H1 (cell line): ENCODE results near the gene HTD2. TPM values are rescaled to one million over a fixed set of nuclear protein-coding genes. Genes with fewer than 3 reads are reported as not detected.

Experiments
- BACH1 ChIP-seq: IDR thresholded peaks from 2 replicates; pipeline ENCODE4 v1.6.1; 2012; ENCODE audit warnings: low read length, improper control_type of control experiment
- CREB1 ChIP-seq: IDR thresholded peaks from 2 replicates; pipeline ENCODE4 v1.6.1; 2012; ENCODE audit warnings: inconsistent platforms
- CTBP2 ChIP-seq: IDR thresholded peaks from 2 replicates; pipeline ENCODE4 v1.7.0; 2011; ENCODE audit warnings: borderline replicate concordance, mild to moderate bottlenecking, moderate library complexity, mixed read lengths, low read length; ENCODE audit not compliant: insufficient read depth, insufficient read length
- KDM5A ChIP-seq: fragments of 200-600 bp; IDR thresholded peaks from 2 replicates; pipeline ENCODE4 v1.7.1; 2012; ENCODE audit warnings: mild to moderate bottlenecking, low read length, inconsistent platforms, mixed read lengths
- PHF8 ChIP-seq: fragments of 200-600 bp; sonication (generic); conservative IDR thresholded peaks from 2 replicates; pipeline ENCODE4 v1.7.1; 2012; ENCODE audit warnings: low read depth, mild to moderate bottlenecking, inconsistent platforms, low read length, moderate library complexity
- TAF1 ChIP-seq: IDR thresholded peaks from 2 replicates; pipeline ENCODE4 v1.6.1; 2011; ENCODE audit warnings: mild to moderate bottlenecking, low read depth, low read length
- polyA plus RNA-seq, 7 experiments: library from polyadenylated mRNA; depleted of rRNA in 3 of 7; stranded (reverse) in 5 of 7; unstranded in 2 of 7; fragments of >200 nt in 5 of 7; fragments of 200-250 nt in 2 of 7; gene quantifications; 1 replicate in 5 of 7; 2 replicates in 1 of 7; 4 replicates in 1 of 7; pipeline versions ENCODE4 v1.2.1 to v1.2.3, GENCODE V29; 2011 to 2013; ENCODE audit warnings: missing spikeins in 2 of 7, mixed read lengths in 2 of 7
- total RNA-seq: library from RNA; stranded (reverse); fragmentation: NEBNext Ultra II Directional; extraction: Animal tissue kit (Norgen Biotek cat#: 25700); gene quantifications from 2 replicates; pipeline ENCODE4 v1.2.1, GENCODE V29; 2021
- TF ChIP-seq, protein P1 (sequence below): fragments of 300-600 bp; sonication (generic); IDR thresholded peaks from 2 replicates; pipeline ENCODE4 v1.7.1; 2012; ENCODE audit warnings: low read length, moderate library complexity, mild to moderate bottlenecking, inconsistent platforms; ENCODE audit not compliant: insufficient replicate concordance
- TF ChIP-seq, protein P2 (sequence below), 3 experiments: IDR thresholded peaks; 1 replicate in 2 of 3; 2 replicates in 1 of 3; pipeline versions ENCODE4 v1.5.1 to v1.6.1; 2011; ENCODE audit warnings: low read length in 3 of 3, mild to moderate bottlenecking in 3 of 3, inconsistent platforms in 2 of 3, low read depth in 1 of 3, moderate library complexity in 1 of 3; ENCODE audit not compliant: insufficient read depth in 1 of 3; ENCODE audit errors: control extremely low read depth in 1 of 3

Gene HTD2
- total and polyA plus RNA-seq, 2 of the 8 experiments (the other 6 are each of a cell fraction or from before 2014, with no cell fraction given) = 8.8 to 10.8 TPM

- TF ChIP-seq, protein P1, sequence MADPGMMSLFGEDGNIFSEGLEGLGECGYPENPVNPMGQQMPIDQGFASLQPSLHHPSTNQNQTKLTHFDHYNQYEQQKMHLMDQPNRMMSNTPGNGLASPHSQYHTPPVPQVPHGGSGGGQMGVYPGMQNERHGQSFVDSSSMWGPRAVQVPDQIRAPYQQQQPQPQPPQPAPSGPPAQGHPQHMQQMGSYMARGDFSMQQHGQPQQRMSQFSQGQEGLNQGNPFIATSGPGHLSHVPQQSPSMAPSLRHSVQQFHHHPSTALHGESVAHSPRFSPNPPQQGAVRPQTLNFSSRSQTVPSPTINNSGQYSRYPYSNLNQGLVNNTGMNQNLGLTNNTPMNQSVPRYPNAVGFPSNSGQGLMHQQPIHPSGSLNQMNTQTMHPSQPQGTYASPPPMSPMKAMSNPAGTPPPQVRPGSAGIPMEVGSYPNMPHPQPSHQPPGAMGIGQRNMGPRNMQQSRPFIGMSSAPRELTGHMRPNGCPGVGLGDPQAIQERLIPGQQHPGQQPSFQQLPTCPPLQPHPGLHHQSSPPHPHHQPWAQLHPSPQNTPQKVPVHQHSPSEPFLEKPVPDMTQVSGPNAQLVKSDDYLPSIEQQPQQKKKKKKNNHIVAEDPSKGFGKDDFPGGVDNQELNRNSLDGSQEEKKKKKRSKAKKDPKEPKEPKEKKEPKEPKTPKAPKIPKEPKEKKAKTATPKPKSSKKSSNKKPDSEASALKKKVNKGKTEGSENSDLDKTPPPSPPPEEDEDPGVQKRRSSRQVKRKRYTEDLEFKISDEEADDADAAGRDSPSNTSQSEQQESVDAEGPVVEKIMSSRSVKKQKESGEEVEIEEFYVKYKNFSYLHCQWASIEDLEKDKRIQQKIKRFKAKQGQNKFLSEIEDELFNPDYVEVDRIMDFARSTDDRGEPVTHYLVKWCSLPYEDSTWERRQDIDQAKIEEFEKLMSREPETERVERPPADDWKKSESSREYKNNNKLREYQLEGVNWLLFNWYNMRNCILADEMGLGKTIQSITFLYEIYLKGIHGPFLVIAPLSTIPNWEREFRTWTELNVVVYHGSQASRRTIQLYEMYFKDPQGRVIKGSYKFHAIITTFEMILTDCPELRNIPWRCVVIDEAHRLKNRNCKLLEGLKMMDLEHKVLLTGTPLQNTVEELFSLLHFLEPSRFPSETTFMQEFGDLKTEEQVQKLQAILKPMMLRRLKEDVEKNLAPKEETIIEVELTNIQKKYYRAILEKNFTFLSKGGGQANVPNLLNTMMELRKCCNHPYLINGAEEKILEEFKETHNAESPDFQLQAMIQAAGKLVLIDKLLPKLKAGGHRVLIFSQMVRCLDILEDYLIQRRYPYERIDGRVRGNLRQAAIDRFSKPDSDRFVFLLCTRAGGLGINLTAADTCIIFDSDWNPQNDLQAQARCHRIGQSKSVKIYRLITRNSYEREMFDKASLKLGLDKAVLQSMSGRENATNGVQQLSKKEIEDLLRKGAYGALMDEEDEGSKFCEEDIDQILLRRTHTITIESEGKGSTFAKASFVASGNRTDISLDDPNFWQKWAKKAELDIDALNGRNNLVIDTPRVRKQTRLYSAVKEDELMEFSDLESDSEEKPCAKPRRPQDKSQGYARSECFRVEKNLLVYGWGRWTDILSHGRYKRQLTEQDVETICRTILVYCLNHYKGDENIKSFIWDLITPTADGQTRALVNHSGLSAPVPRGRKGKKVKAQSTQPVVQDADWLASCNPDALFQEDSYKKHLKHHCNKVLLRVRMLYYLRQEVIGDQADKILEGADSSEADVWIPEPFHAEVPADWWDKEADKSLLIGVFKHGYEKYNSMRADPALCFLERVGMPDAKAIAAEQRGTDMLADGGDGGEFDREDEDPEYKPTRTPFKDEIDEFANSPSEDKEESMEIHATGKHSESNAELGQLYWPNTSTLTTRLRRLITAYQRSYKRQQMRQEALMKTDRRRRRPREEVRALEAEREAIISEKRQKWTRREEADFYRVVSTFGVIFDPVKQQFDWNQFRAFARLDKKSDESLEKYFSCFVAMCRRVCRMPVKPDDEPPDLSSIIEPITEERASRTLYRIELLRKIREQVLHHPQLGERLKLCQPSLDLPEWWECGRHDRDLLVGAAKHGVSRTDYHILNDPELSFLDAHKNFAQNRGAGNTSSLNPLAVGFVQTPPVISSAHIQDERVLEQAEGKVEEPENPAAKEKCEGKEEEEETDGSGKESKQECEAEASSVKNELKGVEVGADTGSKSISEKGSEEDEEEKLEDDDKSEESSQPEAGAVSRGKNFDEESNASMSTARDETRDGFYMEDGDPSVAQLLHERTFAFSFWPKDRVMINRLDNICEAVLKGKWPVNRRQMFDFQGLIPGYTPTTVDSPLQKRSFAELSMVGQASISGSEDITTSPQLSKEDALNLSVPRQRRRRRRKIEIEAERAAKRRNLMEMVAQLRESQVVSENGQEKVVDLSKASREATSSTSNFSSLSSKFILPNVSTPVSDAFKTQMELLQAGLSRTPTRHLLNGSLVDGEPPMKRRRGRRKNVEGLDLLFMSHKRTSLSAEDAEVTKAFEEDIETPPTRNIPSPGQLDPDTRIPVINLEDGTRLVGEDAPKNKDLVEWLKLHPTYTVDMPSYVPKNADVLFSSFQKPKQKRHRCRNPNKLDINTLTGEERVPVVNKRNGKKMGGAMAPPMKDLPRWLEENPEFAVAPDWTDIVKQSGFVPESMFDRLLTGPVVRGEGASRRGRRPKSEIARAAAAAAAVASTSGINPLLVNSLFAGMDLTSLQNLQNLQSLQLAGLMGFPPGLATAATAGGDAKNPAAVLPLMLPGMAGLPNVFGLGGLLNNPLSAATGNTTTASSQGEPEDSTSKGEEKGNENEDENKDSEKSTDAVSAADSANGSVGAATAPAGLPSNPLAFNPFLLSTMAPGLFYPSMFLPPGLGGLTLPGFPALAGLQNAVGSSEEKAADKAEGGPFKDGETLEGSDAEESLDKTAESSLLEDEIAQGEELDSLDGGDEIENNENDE = no peak
- TF ChIP-seq PHF8 = no peak
- no peak for TF ChIP-seq TAF1
- TF ChIP-seq BACH1 = no peak
- no peak for TF ChIP-seq CTBP2
- no peak for TF ChIP-seq CREB1
- TF ChIP-seq KDM5A = no peak
- TF ChIP-seq, protein P2, sequence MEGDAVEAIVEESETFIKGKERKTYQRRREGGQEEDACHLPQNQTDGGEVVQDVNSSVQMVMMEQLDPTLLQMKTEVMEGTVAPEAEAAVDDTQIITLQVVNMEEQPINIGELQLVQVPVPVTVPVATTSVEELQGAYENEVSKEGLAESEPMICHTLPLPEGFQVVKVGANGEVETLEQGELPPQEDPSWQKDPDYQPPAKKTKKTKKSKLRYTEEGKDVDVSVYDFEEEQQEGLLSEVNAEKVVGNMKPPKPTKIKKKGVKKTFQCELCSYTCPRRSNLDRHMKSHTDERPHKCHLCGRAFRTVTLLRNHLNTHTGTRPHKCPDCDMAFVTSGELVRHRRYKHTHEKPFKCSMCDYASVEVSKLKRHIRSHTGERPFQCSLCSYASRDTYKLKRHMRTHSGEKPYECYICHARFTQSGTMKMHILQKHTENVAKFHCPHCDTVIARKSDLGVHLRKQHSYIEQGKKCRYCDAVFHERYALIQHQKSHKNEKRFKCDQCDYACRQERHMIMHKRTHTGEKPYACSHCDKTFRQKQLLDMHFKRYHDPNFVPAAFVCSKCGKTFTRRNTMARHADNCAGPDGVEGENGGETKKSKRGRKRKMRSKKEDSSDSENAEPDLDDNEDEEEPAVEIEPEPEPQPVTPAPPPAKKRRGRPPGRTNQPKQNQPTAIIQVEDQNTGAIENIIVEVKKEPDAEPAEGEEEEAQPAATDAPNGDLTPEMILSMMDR (IDR thresholded peaks at IDR 0.05; ENCODE audit: control extremely low read depth in 1 of 3, insufficient read depth in 1 of 3, low read depth in 1 of 3, low read length in 3 of 3) = no peak
These were observed 44.2 kb upstream of the HTD2 start (continued) for GRCh38 chr3:58261954-58262666.
